ENCODE measurements around the gene KRTAP10-4. TPM values are rescaled to one million over a fixed set of nuclear protein-coding genes. Genes with fewer than 3 reads are reported as not detected.
A peak's percentile ranks its signal among the peaks of the same experiment; 100 is the strongest.
"Not testable (repeated sequence)": the region's sequence is repeated elsewhere in the genome, so short reads cannot be mapped to it uniquely, and the experiment has no call there.

Gene KRTAP10-4
- total and polyA plus RNA-seq, 4 donors, result not detected

GRCh38 chr21:44544566-44544965 lies 29.0 kb upstream of the KRTAP10-4 start:
- ATAC-seq (ENCODE audit: low FRiP score), result no peak

GRCh38 chr21:44547656-44548331 lies 25.7 kb upstream of the KRTAP10-4 start:
- intact Hi-C loops (cut with DNase I), result no loop called here
- Histone ChIP-seq H3K36me3 (ENCODE audit: control insufficient read depth in 1 of 2, insufficient read depth in 2 of 2, low read length in 1 of 2) (no peaks in the 10 kb centered on the region), H3K4me3 (ENCODE audit: low read length in 2 of 2) (no peak overlapping the region), H3K9me3 (ENCODE audit: control insufficient read depth, low read length) (peaks cover 4% of the 10 kb centered on the region), H3K4me1 (ENCODE audit: control insufficient read depth in 1 of 2, insufficient read depth in 2 of 2, low read length in 2 of 2) (no peaks in the 10 kb centered on the region), H3K27me3 (ENCODE audit: control insufficient read depth in 1 of 2, insufficient read depth in 2 of 2, low read length in 1 of 2) (no peaks in the 10 kb centered on the region), H3K27ac (ENCODE audit: low read depth in 1 of 2, low read length in 2 of 2) (no peak overlapping the region)
- WGBS, 2 donors, result 76 to 81% methylated on average over 5 of the region's 5 CpGs
- ATAC-seq (ENCODE audit: low FRiP score), result no peak
- DNase-seq, result no peak

More at GRCh38 chr21:44544566-44544965, 29.0 kb upstream of the KRTAP10-4 start:
- H3K36me3 ChIP-seq (ENCODE audit: control insufficient read depth in 1 of 2, insufficient read depth in 2 of 2, low read length in 1 of 2), result no peaks in the 10 kb centered on the region
- H3K9me3 ChIP-seq (ENCODE audit: control insufficient read depth, low read length), result peaks cover 5% of the 10 kb centered on the region
- no peak overlapping the region for H3K4me3 ChIP-seq (ENCODE audit: low read length in 2 of 2)
- H3K27ac ChIP-seq (ENCODE audit: low read depth in 1 of 2, low read length in 2 of 2), result no peak overlapping the region
- no peak for DNase-seq
- WGBS, 2 donors, result 81 to 87% methylated on average over 3 of the region's 3 CpGs
- intact Hi-C loops (cut with DNase I), result no loop called here
- H3K4me1 ChIP-seq (ENCODE audit: control insufficient read depth in 1 of 2, insufficient read depth in 2 of 2, low read length in 2 of 2), result no peaks in the 10 kb centered on the region
- no peaks in the 10 kb centered on the region for H3K27me3 ChIP-seq (ENCODE audit: control insufficient read depth in 1 of 2, insufficient read depth in 2 of 2, low read length in 1 of 2)

- ATAC-seq (ENCODE audit: low FRiP score), result no peak
- H3K4me1 ChIP-seq (ENCODE audit: control insufficient read depth in 1 of 2, insufficient read depth in 2 of 2, low read length in 2 of 2), result no peaks in the 10 kb centered on the region
- 9 to 14% methylated on average over 13 of the region's 13 CpGs for WGBS, 2 donors
These were observed 25.1 kb upstream of the KRTAP10-4 start for GRCh38 chr21:44548381-44548780.

GRCh38 chr21:44548922-44549321 lies 24.6 kb upstream of the KRTAP10-4 start:
- Histone ChIP-seq H3K36me3 (ENCODE audit: control insufficient read depth in 1 of 2, insufficient read depth in 2 of 2, low read length in 1 of 2) (no peaks in the 10 kb centered on the region), H3K4me1 (ENCODE audit: control insufficient read depth in 1 of 2, insufficient read depth in 2 of 2, low read length in 2 of 2) (no peaks in the 10 kb centered on the region), H3K9me3 (ENCODE audit: control insufficient read depth, low read length) (peaks cover 4% of the 10 kb centered on the region), H3K4me3 (ENCODE audit: low read length in 2 of 2) (no peak overlapping the region), H3K27ac (ENCODE audit: low read depth in 1 of 2, low read length in 2 of 2) (no peak overlapping the region), H3K27me3 (ENCODE audit: control insufficient read depth in 1 of 2, insufficient read depth in 2 of 2, low read length in 1 of 2) (no peaks in the 10 kb centered on the region)
- DNase-seq (no peak), ATAC-seq (ENCODE audit: low FRiP score) (no peak)
- intact Hi-C loops (cut with DNase I), result no loop called here
- 3 to 8% methylated on average over 14 of the region's 14 CpGs for WGBS, 2 donors

More at GRCh38 chr21:44548381-44548780, 25.1 kb upstream of the KRTAP10-4 start:
- Histone ChIP-seq H3K9me3 (ENCODE audit: control insufficient read depth, low read length) (peaks cover 4% of the 10 kb centered on the region), H3K27me3 (ENCODE audit: control insufficient read depth in 1 of 2, insufficient read depth in 2 of 2, low read length in 1 of 2) (no peaks in the 10 kb centered on the region), H3K4me3 (ENCODE audit: low read length in 2 of 2) (no peak overlapping the region), H3K27ac (ENCODE audit: low read depth in 1 of 2, low read length in 2 of 2) (no peak overlapping the region), H3K36me3 (ENCODE audit: control insufficient read depth in 1 of 2, insufficient read depth in 2 of 2, low read length in 1 of 2) (no peaks in the 10 kb centered on the region)
- intact Hi-C loops (cut with DNase I), result no loop called here
- DNase-seq, result no peak

- H3K4me3 ChIP-seq (ENCODE audit: low read length in 2 of 2), result no peak overlapping the region
- WGBS, 2 donors, result 89 to 92% methylated on average over 24 to 25 of the region's 25 CpGs
These were observed 23.9 kb upstream of the KRTAP10-4 start for GRCh38 chr21:44549525-44550211.

GRCh38 chr21:44550285-44550684 lies 23.2 kb upstream of the KRTAP10-4 start:
- H3K36me3 ChIP-seq (ENCODE audit: control insufficient read depth in 1 of 2, insufficient read depth in 2 of 2, low read length in 1 of 2); H3K4me3 ChIP-seq (ENCODE audit: low read length in 2 of 2); H3K27ac ChIP-seq (ENCODE audit: low read depth in 1 of 2, low read length in 2 of 2); H3K9me3 ChIP-seq (ENCODE audit: control insufficient read depth, low read length); H3K27me3 ChIP-seq (ENCODE audit: control insufficient read depth in 1 of 2, insufficient read depth in 2 of 2, low read length in 1 of 2); intact Hi-C loops (cut with DNase I); H3K4me1 ChIP-seq (ENCODE audit: control insufficient read depth in 1 of 2, insufficient read depth in 2 of 2, low read length in 2 of 2): not testable (repeated sequence)
- peak; percentile 43 to 74 for DNase-seq
- WGBS, 2 donors, result 74 to 82% methylated on average over 17 of the region's 17 CpGs
- ATAC-seq (ENCODE audit: low FRiP score), result peak; percentile 50

More at GRCh38 chr21:44549525-44550211, 23.9 kb upstream of the KRTAP10-4 start:
- DNase-seq (no peak), ATAC-seq (ENCODE audit: low FRiP score) (no peak)
- Histone ChIP-seq H3K36me3 (ENCODE audit: control insufficient read depth in 1 of 2, insufficient read depth in 2 of 2, low read length in 1 of 2) (no peaks in the 10 kb centered on the region), H3K27me3 (ENCODE audit: control insufficient read depth in 1 of 2, insufficient read depth in 2 of 2, low read length in 1 of 2) (no peaks in the 10 kb centered on the region), H3K27ac (ENCODE audit: low read depth in 1 of 2, low read length in 2 of 2) (no peak overlapping the region), H3K4me1 (ENCODE audit: control insufficient read depth in 1 of 2, insufficient read depth in 2 of 2, low read length in 2 of 2) (no peaks in the 10 kb centered on the region), H3K9me3 (ENCODE audit: control insufficient read depth, low read length) (peaks cover 2% of the 10 kb centered on the region)
- intact Hi-C loops (cut with DNase I), result no loop called here

GRCh38 chr21:44550807-44551206 lies 22.7 kb upstream of the KRTAP10-4 start:
- intact Hi-C loops (cut with DNase I), result no loop called here
- no peak overlapping the region for H3K4me3 ChIP-seq (ENCODE audit: low read length in 2 of 2)
- DNase-seq, result no peak
- H3K27me3 ChIP-seq (ENCODE audit: control insufficient read depth in 1 of 2, insufficient read depth in 2 of 2, low read length in 1 of 2), result no peaks in the 10 kb centered on the region
- WGBS, 2 donors, result 25 to 29% methylated on average over 10 of the region's 10 CpGs
- no peaks in the 10 kb centered on the region for H3K36me3 ChIP-seq (ENCODE audit: control insufficient read depth in 1 of 2, insufficient read depth in 2 of 2, low read length in 1 of 2)
- no peaks in the 10 kb centered on the region for H3K4me1 ChIP-seq (ENCODE audit: control insufficient read depth in 1 of 2, insufficient read depth in 2 of 2, low read length in 2 of 2)
- H3K9me3 ChIP-seq (ENCODE audit: control insufficient read depth, low read length), result peaks cover 2% of the 10 kb centered on the region
- no peak for ATAC-seq (ENCODE audit: low FRiP score)
- no peak overlapping the region for H3K27ac ChIP-seq (ENCODE audit: low read depth in 1 of 2, low read length in 2 of 2)

- intact Hi-C loops (cut with DNase I), result no loop called here
- H3K36me3 ChIP-seq (ENCODE audit: control insufficient read depth in 1 of 2, insufficient read depth in 2 of 2, low read length in 1 of 2), result no peaks in the 10 kb centered on the region
- 79 to 83% methylated on average over 17 of the region's 17 CpGs for WGBS, 2 donors
- DNase-seq (no peak), ATAC-seq (ENCODE audit: low FRiP score) (no peak)
- H3K4me1 ChIP-seq (ENCODE audit: control insufficient read depth in 1 of 2, insufficient read depth in 2 of 2, low read length in 2 of 2), result no peaks in the 10 kb centered on the region
- no peaks in the 10 kb centered on the region for H3K27me3 ChIP-seq (ENCODE audit: control insufficient read depth in 1 of 2, insufficient read depth in 2 of 2, low read length in 1 of 2)
- H3K27ac ChIP-seq (ENCODE audit: low read depth in 1 of 2, low read length in 2 of 2), result no peak within 1 kb of the TSS
- no peak within 1 kb of the TSS for H3K4me3 ChIP-seq (ENCODE audit: low read length in 2 of 2)
- peaks cover 1% of the 10 kb centered on the region for H3K9me3 ChIP-seq (ENCODE audit: control insufficient read depth, low read length)
These were observed 22.1 kb upstream of the KRTAP10-4 start, which contains the start of gene KRTAP10-2 for GRCh38 chr21:44551340-44551961. TSS of gene KRTAP10-2 (minus strand) at chr21:44551505. CDS start at chr21:44551458, 47 bp downstream.

All from aorta (tissue), 5 donors.